SK-N-SH (cell line): ENCODE measurements around the gene NTRK2.

Experiments
- EZH2phosphoT487 ChIP-seq: fragments of 200-600 bp; sonication (generic); IDR thresholded peaks from 2 replicates; pipeline ENCODE4 v1.6.1; 2017; ENCODE audit warnings: low read depth, mixed run types, mild to moderate bottlenecking, antibody characterized with exemption, moderate library complexity, borderline replicate concordance
- RAD21 ChIP-seq: IDR thresholded peaks from 2 replicates; pipeline ENCODE4 v1.6.1; 2012; ENCODE audit warnings: mild to moderate bottlenecking, low read length
- TF ChIP-seq, protein P1 (sequence below): fragments of 200-600 bp; sonication (generic); IDR thresholded peaks from 2 replicates; pipeline ENCODE4 v1.6.1; 2017; ENCODE audit warnings: antibody characterized with exemption, mild to moderate bottlenecking, moderate library complexity
- TF ChIP-seq, protein P2 (sequence below): IDR thresholded peaks from 2 replicates; pipeline ENCODE4 v1.4.0; 2012; ENCODE audit warnings: low read depth, borderline replicate concordance

DNA sequence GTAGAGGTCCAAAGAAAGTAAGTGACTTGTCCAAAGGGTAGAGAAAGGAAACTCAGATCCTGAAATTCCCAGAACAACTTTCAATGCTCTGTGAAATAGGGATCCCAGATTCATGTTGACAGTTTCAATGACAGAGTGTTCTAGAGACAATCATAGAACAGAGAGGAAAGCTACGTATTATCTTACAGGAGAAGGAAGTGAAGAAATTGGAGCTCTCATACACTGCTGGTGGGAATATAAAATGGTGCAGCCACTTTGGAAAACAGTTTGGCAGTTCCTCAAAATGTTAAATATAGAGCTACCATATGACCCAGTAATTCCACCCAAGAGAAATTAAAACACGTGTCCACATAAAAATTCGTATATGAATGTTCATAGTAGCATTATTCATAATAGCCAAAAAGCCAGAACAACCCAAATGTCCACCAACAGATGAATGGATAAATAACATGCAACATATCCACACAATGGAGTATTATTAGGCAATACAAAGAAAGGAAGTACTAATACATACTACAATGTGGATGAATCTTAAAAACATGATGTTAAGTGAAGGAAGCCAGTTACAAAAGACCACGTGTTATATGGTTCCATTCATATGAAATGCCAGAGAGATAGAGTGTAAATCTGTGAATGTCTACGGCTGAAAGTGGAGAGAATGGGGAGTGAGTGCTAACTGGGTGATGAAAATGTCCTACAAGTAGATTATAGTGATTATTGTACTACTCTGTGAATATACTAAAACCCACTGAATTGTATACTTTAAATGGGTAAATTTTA lies 197.1 kb downstream of the NTRK2 start:
- no peak for TF ChIP-seq EZH2phosphoT487
- TF ChIP-seq, protein P1, sequence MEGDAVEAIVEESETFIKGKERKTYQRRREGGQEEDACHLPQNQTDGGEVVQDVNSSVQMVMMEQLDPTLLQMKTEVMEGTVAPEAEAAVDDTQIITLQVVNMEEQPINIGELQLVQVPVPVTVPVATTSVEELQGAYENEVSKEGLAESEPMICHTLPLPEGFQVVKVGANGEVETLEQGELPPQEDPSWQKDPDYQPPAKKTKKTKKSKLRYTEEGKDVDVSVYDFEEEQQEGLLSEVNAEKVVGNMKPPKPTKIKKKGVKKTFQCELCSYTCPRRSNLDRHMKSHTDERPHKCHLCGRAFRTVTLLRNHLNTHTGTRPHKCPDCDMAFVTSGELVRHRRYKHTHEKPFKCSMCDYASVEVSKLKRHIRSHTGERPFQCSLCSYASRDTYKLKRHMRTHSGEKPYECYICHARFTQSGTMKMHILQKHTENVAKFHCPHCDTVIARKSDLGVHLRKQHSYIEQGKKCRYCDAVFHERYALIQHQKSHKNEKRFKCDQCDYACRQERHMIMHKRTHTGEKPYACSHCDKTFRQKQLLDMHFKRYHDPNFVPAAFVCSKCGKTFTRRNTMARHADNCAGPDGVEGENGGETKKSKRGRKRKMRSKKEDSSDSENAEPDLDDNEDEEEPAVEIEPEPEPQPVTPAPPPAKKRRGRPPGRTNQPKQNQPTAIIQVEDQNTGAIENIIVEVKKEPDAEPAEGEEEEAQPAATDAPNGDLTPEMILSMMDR, result no peak
- TF ChIP-seq, protein P2, sequence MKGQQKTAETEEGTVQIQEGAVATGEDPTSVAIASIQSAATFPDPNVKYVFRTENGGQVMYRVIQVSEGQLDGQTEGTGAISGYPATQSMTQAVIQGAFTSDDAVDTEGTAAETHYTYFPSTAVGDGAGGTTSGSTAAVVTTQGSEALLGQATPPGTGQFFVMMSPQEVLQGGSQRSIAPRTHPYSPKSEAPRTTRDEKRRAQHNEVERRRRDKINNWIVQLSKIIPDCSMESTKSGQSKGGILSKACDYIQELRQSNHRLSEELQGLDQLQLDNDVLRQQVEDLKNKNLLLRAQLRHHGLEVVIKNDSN, result no peak
- TF ChIP-seq RAD21, result no peak
